Activated CD8-positive, alpha-beta memory T cell treated with anti-CD3 and anti-CD28 coated beads, Interleukin-2, amount 50 U/mL, for 1 hour (primary cell): ENCODE results near the gene ARHGAP28.

Experiments used
- DNase-seq: peaks from one replicate; pipeline ENCODE4 v3.0.0-alpha.2; 2020; ENCODE audit errors: extremely low read depth

ARHGAP28 gene

GRCh38 chr18:6731222-6731596, 1.7 kb downstream of the ARHGAP28 start:
- no peak for DNase-seq

- DNase-seq = no peak
These were observed 3.4 kb downstream of the ARHGAP28 start for GRCh38 chr18:6732952-6733351.

- no peak for DNase-seq
These were observed 4.2 kb downstream of the ARHGAP28 start for GRCh38 chr18:6733758-6734157.

- no peak for DNase-seq
These were observed 5.4 kb downstream of the ARHGAP28 start for GRCh38 chr18:6734726-6735430.

GRCh38 chr18:6737833-6738232, 8.3 kb downstream of the ARHGAP28 start:
- no peak for DNase-seq

GRCh38 chr18:6738622-6739021, 9.1 kb downstream of the ARHGAP28 start:
- DNase-seq = no peak

- DNase-seq = no peak
These were observed 11.7 kb downstream of the ARHGAP28 start for GRCh38 chr18:6741232-6741663.

GRCh38 chr18:6741786-6742185, 12.3 kb downstream of the ARHGAP28 start:
- no peak for DNase-seq

- no peak for DNase-seq
These were observed 14.5 kb downstream of the ARHGAP28 start for GRCh38 chr18:6743999-6744398.

GRCh38 chr18:6744816-6745455, 15.4 kb downstream of the ARHGAP28 start:
- no peak for DNase-seq

GRCh38 chr18:6745504-6746031, 16.1 kb downstream of the ARHGAP28 start:
- no peak for DNase-seq

- DNase-seq = no peak
These were observed 17.0 kb downstream of the ARHGAP28 start for GRCh38 chr18:6746386-6746960.

- DNase-seq = no peak
These were observed 18.1 kb downstream of the ARHGAP28 start for GRCh38 chr18:6747646-6748045.

- DNase-seq = no peak
These were observed 18.7 kb downstream of the ARHGAP28 start for GRCh38 chr18:6748241-6748640.

- DNase-seq = no peak
These were observed 20.9 kb downstream of the ARHGAP28 start for GRCh38 chr18:6750411-6750810.

- DNase-seq = no peak
These were observed 21.7 kb downstream of the ARHGAP28 start for GRCh38 chr18:6751222-6751621.

GRCh38 chr18:6752202-6752860, 22.8 kb downstream of the ARHGAP28 start:
- DNase-seq = no peak

- no peak for DNase-seq
These were observed 25.6 kb downstream of the ARHGAP28 start for GRCh38 chr18:6755107-6755506.

GRCh38 chr18:6757931-6758330, 28.4 kb downstream of the ARHGAP28 start:
- DNase-seq = no peak

- DNase-seq = no peak
These were observed 30.1 kb downstream of the ARHGAP28 start for GRCh38 chr18:6759579-6759978.

GRCh38 chr18:6763524-6763923, 34.0 kb downstream of the ARHGAP28 start:
- DNase-seq = no peak

- DNase-seq = no peak
These were observed 34.9 kb downstream of the ARHGAP28 start for GRCh38 chr18:6764382-6764781.
